GM19468 (cell line): Measurements from ENCODE around the gene ELOVL5.
"Not testable (repeated sequence)": the region's sequence is repeated elsewhere in the genome, so short reads cannot be mapped to it uniquely, and the experiment has no call there.

Experiments
- ATAC-seq: cut with Tn5 transposase; IDR thresholded peaks from one replicate; pipeline ENCODE4 v1.9.1; 2021; ENCODE audit warnings: mild to moderate bottlenecking, moderate library complexity, moderate number of reproducible peaks; ENCODE audit not compliant: unreplicated experiment; ENCODE audit errors: extremely low read depth

ELOVL5 gene, protein sequence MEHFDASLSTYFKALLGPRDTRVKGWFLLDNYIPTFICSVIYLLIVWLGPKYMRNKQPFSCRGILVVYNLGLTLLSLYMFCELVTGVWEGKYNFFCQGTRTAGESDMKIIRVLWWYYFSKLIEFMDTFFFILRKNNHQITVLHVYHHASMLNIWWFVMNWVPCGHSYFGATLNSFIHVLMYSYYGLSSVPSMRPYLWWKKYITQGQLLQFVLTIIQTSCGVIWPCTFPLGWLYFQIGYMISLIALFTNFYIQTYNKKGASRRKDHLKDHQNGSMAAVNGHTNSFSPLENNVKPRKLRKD

DNA sequence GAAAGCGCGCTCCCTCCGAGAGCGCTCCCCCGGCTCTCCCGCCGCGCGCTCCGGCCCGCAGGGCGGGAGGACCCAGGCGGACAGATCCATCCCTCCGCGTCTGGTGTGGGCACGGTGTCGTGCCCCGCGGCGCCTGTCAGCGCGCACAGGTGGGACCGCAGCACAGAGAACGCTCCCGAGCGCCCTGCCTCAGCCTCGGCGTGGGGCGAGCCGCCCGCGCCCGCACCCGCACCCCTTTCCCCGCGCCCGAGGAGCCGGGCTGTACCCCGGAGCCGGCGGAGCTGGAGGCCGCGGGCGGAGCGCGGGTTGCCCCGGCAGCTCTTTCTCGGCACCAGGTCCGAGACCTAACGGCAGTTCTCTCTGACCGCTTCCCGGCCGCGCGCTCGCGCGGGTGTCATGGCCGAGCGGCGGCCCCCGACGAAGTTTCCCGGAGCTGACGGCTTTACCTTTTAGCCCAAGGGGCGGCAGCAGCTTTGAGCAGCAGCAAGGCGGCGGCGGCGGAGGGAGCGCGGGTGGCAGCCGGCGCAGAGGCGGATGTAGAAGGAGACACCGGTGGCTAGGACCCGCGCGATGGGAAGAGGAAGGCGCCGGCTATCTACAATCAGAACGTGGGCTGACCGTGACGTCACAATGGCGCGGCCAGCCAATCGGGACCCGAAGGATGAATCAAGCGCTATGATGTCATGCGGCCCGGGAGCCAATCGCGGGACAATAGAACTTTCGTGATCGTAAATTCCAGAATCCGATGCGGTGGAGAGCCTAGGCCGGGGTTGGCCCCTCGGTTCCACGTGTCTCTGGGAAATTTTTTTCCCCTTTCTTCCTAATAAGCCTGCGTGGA lies at the start of gene ELOVL5:
Gene ELOVL5 (minus strand): TSS at position 580 of the 838 bp plus-strand sequence. CDS start 53,251 bp downstream, outside the sequence.
- peak; percentile 26 for ATAC-seq

- no peak for ATAC-seq
Observed at GRCh38 chr6:53397283-53397682, 48.5 kb upstream of the ELOVL5 start.

DNA sequence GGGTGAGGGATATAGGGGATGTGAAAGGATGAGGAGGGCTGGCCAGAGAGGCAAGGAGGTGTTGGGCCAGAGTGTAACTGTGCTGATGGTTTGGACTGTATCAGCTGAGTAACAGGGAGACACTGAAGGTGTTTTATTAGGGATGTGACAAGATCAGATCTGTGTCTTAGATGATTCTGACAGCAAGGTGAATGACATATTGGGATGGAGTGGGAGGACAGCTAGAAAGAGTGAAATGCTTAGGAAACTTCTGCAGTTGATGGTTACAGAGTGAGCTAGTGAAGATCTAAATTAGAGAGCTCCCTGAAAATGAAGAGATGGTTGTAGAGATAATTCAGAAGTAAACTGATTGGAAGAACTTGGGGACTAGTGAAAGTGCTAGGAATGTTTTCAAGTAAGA lies 47.2 kb upstream of the ELOVL5 start:
- ATAC-seq = no peak

- no peak for ATAC-seq
Observed at GRCh38 chr6:53394704-53395103, 46.0 kb upstream of the ELOVL5 start.

DNA sequence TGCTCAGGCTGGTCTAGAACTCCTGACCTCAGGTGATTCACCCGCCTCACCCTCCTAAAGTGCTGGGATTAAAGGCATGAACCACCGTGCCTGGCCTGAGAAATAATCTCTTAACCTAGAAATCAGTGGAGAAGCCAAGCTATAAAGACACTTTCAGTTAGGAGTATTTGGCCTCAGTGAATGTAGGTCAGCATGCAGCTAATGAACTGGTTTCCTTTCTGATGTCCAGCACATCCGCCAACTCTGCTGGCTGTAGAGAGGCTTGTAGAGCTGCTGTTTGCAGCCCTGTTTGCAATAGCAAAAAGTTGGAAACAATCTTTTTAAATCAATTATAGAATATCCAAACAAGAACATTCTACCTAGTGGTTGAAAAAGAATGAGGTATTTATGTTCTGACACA lies 42.4 kb upstream of the ELOVL5 start:
- no peak for ATAC-seq

DNA sequence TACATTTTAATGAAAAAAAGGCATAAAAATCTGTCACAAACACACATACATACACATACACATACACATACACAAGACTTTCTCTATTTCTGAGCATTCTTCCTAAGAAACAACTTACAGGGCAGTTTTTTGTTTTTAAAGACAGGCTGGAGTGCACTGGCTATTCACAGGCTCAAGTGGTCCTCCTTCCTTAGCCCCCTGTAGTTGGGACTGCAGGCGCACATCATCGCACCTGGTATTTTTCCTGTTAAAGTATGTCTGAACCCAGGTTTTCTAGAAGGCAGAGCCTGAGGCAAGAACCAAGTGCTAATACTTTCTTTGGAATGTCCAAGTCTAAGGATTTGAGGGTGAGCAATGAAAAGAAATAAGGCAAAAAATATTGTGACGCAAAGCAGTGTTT lies 41.3 kb upstream of the ELOVL5 start:
- ATAC-seq = no peak

DNA sequence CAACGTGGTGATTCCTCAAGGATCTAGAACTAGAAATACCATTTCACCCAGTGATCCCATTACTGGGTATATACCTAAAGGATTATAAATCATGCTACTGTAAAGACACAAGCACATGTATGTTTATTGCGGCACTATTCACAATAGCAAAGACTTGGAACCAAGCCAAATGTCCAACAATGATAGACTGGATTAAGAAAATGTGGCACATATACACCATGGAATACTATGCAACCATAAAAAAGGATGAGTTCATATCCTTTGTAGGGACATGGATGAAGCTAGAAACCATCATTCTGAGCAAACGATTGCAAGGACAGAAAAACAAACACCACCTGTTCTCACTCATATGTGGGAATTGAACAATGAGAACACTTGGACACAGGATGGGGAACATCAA lies 39.9 kb upstream of the ELOVL5 start:
- not testable (repeated sequence) for ATAC-seq

DNA sequence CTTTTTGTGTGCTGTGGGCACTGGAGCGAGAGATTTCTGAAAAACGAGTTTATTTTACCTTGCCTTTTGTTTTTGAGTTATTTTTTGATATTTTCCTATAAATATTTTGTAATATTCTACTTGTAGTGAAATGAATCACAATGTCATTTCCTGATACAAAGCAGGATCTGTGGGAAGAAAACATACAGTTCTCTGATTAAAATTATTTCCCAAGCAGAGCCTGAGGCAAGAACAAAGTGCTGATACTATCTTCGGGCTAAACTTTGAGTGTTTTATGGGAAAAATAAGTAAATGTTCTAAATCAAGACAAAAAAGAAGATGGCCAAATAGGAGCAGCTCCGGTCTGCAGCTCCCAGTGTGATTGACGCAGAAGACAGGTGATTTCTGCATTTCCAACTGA lies 33.7 kb upstream of the ELOVL5 start:
- ATAC-seq = no peak

- no peak for ATAC-seq
Observed at GRCh38 chr6:53378208-53378607, 29.5 kb upstream of the ELOVL5 start.

- ATAC-seq = no peak
Observed at GRCh38 chr6:53377793-53378192, 29.0 kb upstream of the ELOVL5 start.

GRCh38 chr6:53377289-53377688 lies 28.5 kb upstream of the ELOVL5 start:
- ATAC-seq = no peak

DNA sequence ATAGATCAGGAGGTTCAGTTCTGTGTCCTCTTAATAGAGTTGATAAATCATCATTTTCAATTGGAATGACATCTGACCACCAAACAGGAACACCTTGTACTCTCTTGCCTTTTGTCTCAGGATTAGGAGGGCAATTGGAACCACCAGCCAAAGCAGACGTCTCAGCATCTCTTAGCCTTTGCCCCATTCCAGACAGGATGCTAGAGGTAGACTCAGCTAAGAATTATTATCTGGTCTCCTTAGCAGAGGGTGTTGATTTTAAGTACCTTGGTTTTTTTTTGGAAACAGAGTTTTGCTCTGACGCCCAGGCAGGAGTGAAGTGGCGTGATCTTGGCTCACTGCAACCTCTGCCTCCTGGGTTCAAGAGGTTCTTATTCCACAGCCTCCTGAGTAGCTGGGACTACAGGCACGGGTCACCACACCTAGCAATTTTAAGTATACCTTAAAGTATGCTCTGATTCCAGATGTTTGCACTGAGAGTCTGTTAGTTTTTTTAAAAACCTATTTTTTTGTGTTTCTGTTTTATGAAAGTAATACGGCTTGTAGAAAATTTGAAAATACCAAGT lies 28.0 kb upstream of the ELOVL5 start:
- ATAC-seq = no peak

GRCh38 chr6:53375847-53376246 lies 27.1 kb upstream of the ELOVL5 start:
- ATAC-seq = no peak

DNA sequence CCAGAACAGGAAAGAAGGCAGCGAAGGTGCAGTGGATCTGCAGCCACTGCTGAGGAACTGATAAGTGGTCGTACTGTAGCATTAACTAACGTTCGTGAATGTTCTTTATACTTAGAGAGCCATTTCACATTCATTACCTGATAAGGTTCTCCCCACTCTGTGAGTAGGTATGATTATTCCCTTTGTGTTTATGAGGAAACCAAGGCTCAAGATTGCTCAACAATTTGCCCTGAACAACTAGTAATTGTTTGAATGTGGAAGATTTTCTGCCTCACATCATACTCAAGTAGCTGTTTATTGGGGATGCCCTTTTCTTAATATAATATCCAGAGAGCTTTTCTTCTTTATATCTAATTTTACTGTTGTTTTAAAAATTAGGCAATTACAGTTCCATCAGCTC lies 24.9 kb upstream of the ELOVL5 start:
- ATAC-seq = no peak

GRCh38 chr6:53369876-53370515 lies 21.2 kb upstream of the ELOVL5 start:
- no peak for ATAC-seq

- no peak for ATAC-seq
Observed at GRCh38 chr6:53369051-53369450, 20.3 kb upstream of the ELOVL5 start.

DNA sequence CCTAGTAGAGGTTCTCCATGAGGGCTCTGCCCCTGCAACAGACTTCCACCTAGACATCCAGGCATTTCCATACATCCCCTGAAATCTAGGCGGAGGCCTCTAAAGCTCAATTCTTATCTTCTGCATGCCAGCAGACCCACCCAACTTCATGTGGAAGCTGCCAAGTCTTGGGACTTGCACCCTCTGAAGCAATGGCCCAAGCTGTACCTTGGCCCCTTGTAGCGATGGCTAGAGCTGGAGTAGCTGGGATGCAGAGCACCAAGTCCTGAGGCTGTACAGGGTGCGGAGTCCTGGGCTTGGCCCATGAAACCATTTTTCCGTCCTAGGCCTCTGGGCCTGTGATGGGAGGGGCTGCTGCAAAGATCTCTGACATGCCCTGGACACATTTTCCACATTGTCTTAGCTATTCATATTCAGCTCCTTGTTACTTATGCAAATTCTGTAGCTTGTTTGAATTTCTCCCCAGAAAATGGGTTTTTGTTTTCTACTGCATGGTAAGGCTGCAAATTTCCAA lies 17.4 kb upstream of the ELOVL5 start:
- no peak for ATAC-seq

DNA sequence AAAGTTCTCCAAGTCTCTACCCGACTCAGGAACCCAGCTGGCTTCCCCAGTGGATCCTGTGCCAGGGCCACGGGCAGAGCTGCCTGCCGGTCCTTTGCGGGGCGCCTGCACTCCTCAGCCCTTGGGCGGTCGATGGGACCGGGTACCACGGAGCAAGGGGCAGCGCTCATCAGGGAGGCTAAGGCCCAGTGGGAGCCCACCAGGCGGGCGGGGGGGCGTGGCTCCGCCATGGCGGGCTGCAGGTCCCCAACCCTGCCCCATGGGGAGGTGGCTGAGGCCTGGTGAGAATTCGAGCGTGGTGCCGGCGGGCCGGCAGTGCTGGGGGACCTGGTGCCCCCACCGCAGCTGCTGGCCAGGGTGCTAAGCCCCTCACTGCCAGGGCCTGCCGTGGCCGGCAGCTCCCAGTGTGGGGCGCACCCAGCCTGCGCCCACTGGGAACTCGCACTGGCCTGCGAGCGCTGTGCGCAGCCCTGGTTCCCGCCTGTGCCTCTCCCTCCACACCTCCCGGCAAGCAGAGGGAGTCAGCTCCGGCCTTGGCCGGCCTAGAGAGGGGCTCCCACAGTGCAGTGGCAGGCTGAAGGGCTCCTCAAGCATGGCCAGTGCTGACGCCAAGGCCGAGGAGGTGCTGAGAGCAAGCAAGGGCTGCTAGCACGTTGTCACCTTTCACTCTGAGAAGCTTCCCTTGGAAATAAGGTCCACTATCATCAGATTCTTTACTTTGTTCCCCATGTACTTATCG lies 14.8 kb upstream of the ELOVL5 start:
- no peak for ATAC-seq

DNA sequence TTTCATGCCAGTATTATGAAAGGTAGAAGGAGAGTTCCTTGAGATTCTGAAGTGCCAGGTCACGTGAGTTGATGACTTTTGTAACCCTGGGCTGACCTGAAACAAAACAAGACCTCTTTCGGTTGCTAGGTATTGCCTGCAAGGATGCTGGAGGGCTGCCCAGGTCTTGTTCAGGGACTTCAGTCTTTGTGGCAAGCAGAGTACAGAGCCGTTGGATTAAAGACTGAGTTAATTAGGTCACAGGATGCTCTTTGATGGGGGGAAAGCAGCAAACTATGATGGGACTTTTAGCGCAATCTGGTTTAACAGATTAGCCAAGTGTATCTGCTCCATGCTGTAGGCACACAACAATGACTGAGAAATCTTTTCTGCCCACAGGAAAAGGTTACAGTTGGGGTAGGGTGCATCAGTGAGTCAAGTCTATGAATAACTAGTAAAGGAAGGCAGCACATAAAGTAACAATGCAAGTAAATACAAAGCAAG lies 12.8 kb upstream of the ELOVL5 start:
- no peak for ATAC-seq
